Mucosa of descending colon (tissue), 3 donors: ENCODE results near the gene KIF18B. TPM values are rescaled to one million over a fixed set of nuclear protein-coding genes. Genes with fewer than 3 reads are reported as not detected.
A peak's percentile ranks its signal among the peaks of the same experiment; 100 is the strongest.

Source experiments
- ATAC-seq: fragments of 200-7000 bp; cut with Tn5 transposase; one replicate; pipeline ENCODE4 v1.9.1; 2020; ENCODE audit warnings: mild to moderate bottlenecking, moderate library complexity
- DNase-seq, 3 donors: peaks; one replicate each; pipeline ENCODE4 v3.0.0-alpha.2; 2020
- H3K36me3 ChIP-seq: fragments of 200-600 bp; one replicate; pipeline ENCODE4 v1.8.0; 2021; ENCODE audit warnings: low read depth, mild to moderate bottlenecking
- H3K4me1 ChIP-seq: fragments of 200-600 bp; one replicate; pipeline ENCODE4 v1.8.0; 2021; ENCODE audit warnings: low read depth, mild to moderate bottlenecking
- H3K4me3 ChIP-seq: fragments of 200-600 bp; one replicate; pipeline ENCODE4 v1.8.0; 2021; ENCODE audit warnings: mild to moderate bottlenecking
- H3K9me3 ChIP-seq: fragments of 200-600 bp; one replicate; pipeline ENCODE4 v1.8.0; 2021; ENCODE audit warnings: mild to moderate bottlenecking
- CTCF ChIP-seq: fragments of 200-600 bp; IDR thresholded peaks from one replicate; pipeline ENCODE4 v1.8.0; 2022; ENCODE audit warnings: antibody characterized with exemption, mild to moderate bottlenecking
- intact Hi-C, 2 donors: fragments of 100-400 bp; cut with DNase I in 1 of 2; cut with micrococcal nuclease in 1 of 2; formaldehyde crosslinking; loops; one replicate each; pipeline versions ENCODE4 v1.11.0 to v1.11.1; 2022; cut with DNase I, micrococcal nuclease
- total RNA-seq, 3 donors: library from RNA; stranded (reverse); fragmentation: NEBNext Ultra II Directional in 2 of 3; extraction: Animal tissue kit (Norgen Biotek cat#: 25700) in 2 of 3; gene quantifications; one replicate each; pipeline versions ENCODE4 v1.2.1 to v1.2.4, GENCODE V29; 2021 to 2023
- donor health status: DM: no; HTN: no; CAD: no; lungs with moderate emphysema.
- donor health status: DM: no; HTN: no; CAD: no.
- donor health status: DM: no; HTN: yes; CAD: no.

Gene KIF18B
- total RNA-seq, 3 donors from 2014 or later, result 2.2 to 10.3 (median 4.6) TPM

- Histone ChIP-seq H3K4me3 (no peak overlapping the region), H3K4me1 (peaks cover 5% of the 10 kb centered on the region), H3K36me3 (no peaks in the 10 kb centered on the region), H3K9me3 (no peaks in the 10 kb centered on the region)
- no peak for DNase-seq
- TF ChIP-seq CTCF, result no peak
- intact Hi-C loops, result no loop called here
- no peak for ATAC-seq
These were observed 14.4 kb upstream of the KIF18B start for GRCh38 chr17:44961921-44962350.

- Histone ChIP-seq H3K4me1 (peaks cover 4% of the 10 kb centered on the region), H3K36me3 (no peaks in the 10 kb centered on the region), H3K4me3 (no peak overlapping the region), H3K9me3 (no peaks in the 10 kb centered on the region)
- intact Hi-C loops, result no loop called here
- ATAC-seq, result peak; percentile 26
- no peak for DNase-seq
- TF ChIP-seq CTCF, result no peak
These were observed 13.1 kb upstream of the KIF18B start for GRCh38 chr17:44960691-44961090.

GRCh38 chr17:44959821-44960531 is 12.4 kb upstream of the KIF18B start:
- ATAC-seq, result peak; percentile 17
- intact Hi-C loops, result no loop called here
- Histone ChIP-seq H3K9me3 (no peaks in the 10 kb centered on the region), H3K36me3 (no peaks in the 10 kb centered on the region), H3K4me1 (peaks cover 4% of the 10 kb centered on the region), H3K4me3 (no peak overlapping the region)
- TF ChIP-seq CTCF, result no peak
- no peak for DNase-seq

- Histone ChIP-seq H3K36me3 (no peaks in the 10 kb centered on the region), H3K4me3 (no peak overlapping the region), H3K4me1 (peaks cover 4% of the 10 kb centered on the region), H3K9me3 (no peaks in the 10 kb centered on the region)
- ATAC-seq, result no peak
- intact Hi-C loops, result no loop called here
- no peak for DNase-seq
- TF ChIP-seq CTCF, result no peak
These were observed 9.7 kb upstream of the KIF18B start for GRCh38 chr17:44956998-44957981.

- intact Hi-C loops, result no loop called here
- Histone ChIP-seq H3K4me1 (peaks cover 4% of the 10 kb centered on the region), H3K4me3 (no peak overlapping the region), H3K36me3 (no peaks in the 10 kb centered on the region), H3K9me3 (no peaks in the 10 kb centered on the region)
- DNase-seq (no peak), ATAC-seq (no peak)
- no peak for TF ChIP-seq CTCF
These were observed 8.3 kb upstream of the KIF18B start for GRCh38 chr17:44955674-44956425.
